GM03348 (cell line): Measurements from ENCODE around the gene TDP2.
"Not testable (repeated sequence)": the region's sequence is repeated elsewhere in the genome, so short reads cannot be mapped to it uniquely, and the experiment has no call there.

Experiments used
- DNase-seq: peaks from one replicate; pipeline ENCODE4 v3.0.0; 2012; ENCODE audit warnings: low spot score

The TDP2 gene

GRCh38 chr6:24646771-24647170 is 19.9 kb downstream of the TDP2 start:
- DNase-seq = no peak

GRCh38 chr6:24644377-24644776 is 22.3 kb downstream of the TDP2 start:
- no peak for DNase-seq

GRCh38 chr6:24643920-24644319 is 22.8 kb downstream of the TDP2 start:
- DNase-seq = no peak

GRCh38 chr6:24642061-24642460 is 24.6 kb downstream of the TDP2 start:
- DNase-seq = no peak

DNA sequence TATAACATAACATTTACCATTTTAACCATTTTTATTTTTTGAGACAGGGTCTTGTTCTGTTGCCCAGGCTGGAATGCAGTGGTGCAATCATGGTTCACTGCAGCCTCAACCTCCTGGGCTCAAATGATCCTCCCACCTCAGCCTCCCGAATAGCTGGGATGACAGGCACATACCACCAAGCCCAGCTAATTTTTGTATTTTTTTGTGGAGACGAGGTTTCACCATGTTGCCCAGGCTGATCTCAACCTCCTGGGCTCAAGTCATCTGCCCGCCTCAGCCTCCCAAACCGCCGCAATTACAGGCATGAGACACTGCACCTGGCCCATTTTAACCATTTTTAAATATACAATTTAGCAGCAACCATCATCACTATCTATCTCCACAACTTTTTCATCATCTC is 26.1 kb downstream of the TDP2 start:
- not testable (repeated sequence) for DNase-seq

GRCh38 chr6:24640166-24640565 is 26.5 kb downstream of the TDP2 start:
- DNase-seq = no peak

DNA sequence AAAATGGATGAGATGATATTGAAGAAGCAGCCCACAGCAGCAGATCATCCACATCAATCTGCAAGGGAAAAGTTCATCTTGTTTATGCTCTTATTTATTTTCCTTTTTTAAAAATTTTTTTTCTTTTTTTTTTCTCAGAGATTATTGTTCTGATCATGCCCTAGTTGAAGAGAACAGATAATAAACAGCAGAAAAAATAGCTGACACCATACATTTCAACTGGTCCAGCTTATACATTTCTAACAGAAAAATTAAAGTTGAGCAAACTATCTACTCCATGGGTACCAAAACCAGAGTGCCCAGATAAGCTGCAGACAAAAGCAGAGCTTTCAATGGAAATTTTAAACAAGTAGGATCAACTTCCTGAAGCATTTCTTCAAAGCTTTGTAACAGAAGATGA is 30.0 kb downstream of the TDP2 start:
- DNase-seq = no peak

DNA sequence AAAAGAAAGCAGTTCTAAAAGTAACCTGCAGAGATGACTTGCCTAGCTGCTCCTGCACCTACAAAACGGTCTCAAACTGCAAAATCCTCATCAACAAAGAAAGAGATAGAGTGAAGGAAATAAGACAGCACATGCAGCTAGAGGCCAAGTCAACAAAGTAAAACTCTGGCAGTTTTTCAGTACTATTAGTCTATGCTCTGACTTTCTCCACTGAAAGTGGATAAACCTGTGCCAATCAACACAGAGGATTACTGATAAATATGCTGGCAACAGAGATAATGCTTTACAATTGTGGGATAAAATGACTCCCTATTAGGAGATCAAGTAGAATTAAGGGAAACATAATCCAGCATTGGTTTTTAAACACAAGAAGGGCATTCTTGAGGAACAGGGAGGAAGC is 34.1 kb downstream of the TDP2 start:
- DNase-seq = no peak

DNA sequence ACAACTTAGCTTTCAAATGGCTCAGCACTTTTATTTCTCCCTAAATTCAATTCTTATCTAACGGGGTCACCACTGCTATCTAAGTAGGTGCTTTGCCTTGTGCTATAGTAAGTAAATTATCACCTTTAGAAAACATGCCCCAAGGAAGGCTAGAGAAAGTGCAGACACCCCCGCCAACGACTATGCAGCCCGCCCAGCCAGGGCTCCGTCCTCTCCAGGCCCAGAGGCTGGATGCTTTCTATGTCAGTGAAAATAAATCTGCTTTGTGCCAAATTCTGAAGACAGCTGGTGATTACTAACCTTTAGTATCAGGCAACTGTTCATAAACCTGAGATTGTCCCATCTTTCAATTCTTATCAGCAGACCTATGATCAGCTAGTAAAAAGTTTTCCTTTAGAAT is 35.0 kb downstream of the TDP2 start:
- DNase-seq = no peak

DNA sequence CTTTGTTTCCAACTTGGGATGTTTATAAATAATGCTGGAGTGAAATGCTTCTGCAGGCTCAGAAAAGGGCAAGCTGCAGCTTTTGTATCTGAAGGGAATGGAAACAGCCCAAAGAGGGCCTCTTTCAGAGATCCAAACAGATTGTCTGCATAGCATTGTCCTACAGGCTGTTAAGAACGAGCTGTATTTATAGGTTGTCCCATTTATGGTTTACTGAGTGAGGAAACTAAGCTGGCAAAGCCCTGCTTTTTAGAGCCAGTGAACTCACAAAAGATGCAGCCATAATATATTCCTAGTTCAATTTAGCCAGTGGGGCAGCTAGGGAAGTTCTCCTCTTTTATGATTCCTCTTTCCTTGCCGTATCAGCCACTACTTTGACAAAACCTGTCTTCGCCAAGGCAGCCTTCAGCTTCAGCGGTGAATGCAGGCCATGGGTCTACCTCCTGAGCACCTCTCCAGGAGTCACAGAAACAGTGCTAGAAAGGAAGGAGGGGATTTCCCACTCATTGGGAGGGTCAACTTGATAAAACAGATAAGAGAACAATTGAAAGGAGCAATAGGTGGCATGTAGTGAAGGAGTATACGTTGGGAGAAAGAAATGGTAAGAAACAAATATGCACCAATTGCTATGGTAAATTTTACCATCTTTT is 35.7 kb downstream of the TDP2 start:
- no peak for DNase-seq

GRCh38 chr6:24621626-24622289 is 44.9 kb downstream of the TDP2 start:
- DNase-seq = no peak

GRCh38 chr6:24620637-24621036 is 46.1 kb downstream of the TDP2 start:
- DNase-seq = no peak

DNA sequence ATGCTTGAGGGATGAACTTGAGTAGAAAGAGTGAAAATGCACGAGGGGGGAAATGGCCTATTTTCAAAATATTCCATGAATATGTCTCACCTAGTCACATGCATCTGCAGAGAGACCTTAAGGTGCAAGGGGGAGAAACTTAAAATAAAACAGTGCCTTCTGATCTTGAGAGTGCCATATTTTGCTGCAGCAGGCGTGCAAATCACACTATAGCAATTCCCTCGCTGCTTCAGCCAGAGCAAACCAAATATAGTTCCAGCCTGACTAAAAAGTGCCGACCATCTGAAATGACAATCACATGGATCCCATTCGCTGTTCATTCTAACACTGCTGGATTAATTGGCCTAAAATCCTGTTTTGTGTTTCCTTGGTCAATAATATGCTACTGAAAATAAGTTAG is 47.0 kb downstream of the TDP2 start:
- DNase-seq = no peak

DNA sequence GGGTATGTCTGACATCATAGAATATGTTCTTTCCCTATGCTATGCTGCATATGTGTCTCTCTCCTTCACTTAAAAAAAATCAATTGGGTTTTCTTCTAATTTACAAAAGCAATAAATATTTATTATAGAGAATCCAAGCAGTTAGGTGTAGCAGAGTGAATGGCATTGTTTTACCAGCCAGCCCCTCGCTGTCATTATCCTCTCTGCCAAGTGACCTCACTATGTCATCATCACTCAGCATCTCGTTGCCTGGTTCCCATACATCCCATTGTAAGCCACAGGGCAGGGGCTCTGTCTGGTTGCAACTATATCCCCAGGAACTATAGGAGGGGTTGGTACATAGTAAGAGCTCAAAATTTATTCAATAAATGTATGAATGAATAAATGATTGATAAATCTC is 52.1 kb downstream of the TDP2 start:
- no peak for DNase-seq

- DNase-seq = no peak
Measured at GRCh38 chr6:24614043-24614420, 52.7 kb downstream of the TDP2 start.

- no peak for DNase-seq
Measured at GRCh38 chr6:24613361-24614042, 53.2 kb downstream of the TDP2 start.

GRCh38 chr6:24610672-24611071 is 56.0 kb downstream of the TDP2 start:
- DNase-seq = no peak

GRCh38 chr6:24607310-24608105 is 59.2 kb downstream of the TDP2 start:
- DNase-seq = no peak

- no peak for DNase-seq
Measured at GRCh38 chr6:24606200-24606930, 60.3 kb downstream of the TDP2 start.

DNA sequence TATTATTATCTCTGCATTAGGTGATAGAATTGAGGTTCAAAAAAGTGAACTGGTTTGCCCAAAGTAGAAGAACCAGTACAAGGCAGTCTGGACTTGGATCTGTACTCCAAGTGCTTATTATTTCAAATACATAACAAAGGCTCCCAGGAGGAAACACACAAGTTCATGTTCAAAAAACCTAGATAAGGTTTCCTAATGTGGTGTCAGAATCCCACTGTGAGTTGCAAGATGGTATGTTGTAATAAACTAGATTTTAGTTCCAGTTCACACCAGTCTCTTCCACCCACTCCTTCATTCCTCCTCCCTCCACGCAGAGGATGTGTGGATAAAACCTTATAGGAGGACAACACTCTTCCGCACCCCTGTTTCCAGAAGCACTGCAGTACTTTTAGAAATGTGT is 63.5 kb downstream of the TDP2 start:
- DNase-seq = no peak

GRCh38 chr6:24600903-24601302 is 65.8 kb downstream of the TDP2 start:
- no peak for DNase-seq
